GM12873 (cell line): Measurements from ENCODE around the gene NAALADL2.

Source experiments
- CTCF ChIP-seq: IDR thresholded peaks from 2 replicates; pipeline ENCODE4 v1.5.1; 2012; ENCODE audit warnings: low read depth, mild to moderate bottlenecking, moderate library complexity, low read length, control low read depth; ENCODE audit not compliant: insufficient read depth; ENCODE audit errors: missing control alignments

Gene NAALADL2

GRCh38 chr3:175692256-175692655, 833.1 kb downstream of the NAALADL2 start:
- TF ChIP-seq CTCF, result no peak

GRCh38 chr3:175695251-175695650, 836.1 kb downstream of the NAALADL2 start:
- no peak for TF ChIP-seq CTCF

GRCh38 chr3:175702956-175703355, 843.8 kb downstream of the NAALADL2 start:
- TF ChIP-seq CTCF, result no peak

GRCh38 chr3:175704366-175705055, 845.4 kb downstream of the NAALADL2 start:
- TF ChIP-seq CTCF, result no peak

- no peak for TF ChIP-seq CTCF
Observed at GRCh38 chr3:175713268-175713667, 854.1 kb downstream of the NAALADL2 start.

GRCh38 chr3:175716446-175716845, 857.3 kb downstream of the NAALADL2 start:
- TF ChIP-seq CTCF, result no peak

- TF ChIP-seq CTCF, result no peak
Observed at GRCh38 chr3:175726228-175726627, 867.1 kb downstream of the NAALADL2 start.
